Measurements from ENCODE around the gene SUPT6H.

- TF ChIP-seq, protein P1, sequence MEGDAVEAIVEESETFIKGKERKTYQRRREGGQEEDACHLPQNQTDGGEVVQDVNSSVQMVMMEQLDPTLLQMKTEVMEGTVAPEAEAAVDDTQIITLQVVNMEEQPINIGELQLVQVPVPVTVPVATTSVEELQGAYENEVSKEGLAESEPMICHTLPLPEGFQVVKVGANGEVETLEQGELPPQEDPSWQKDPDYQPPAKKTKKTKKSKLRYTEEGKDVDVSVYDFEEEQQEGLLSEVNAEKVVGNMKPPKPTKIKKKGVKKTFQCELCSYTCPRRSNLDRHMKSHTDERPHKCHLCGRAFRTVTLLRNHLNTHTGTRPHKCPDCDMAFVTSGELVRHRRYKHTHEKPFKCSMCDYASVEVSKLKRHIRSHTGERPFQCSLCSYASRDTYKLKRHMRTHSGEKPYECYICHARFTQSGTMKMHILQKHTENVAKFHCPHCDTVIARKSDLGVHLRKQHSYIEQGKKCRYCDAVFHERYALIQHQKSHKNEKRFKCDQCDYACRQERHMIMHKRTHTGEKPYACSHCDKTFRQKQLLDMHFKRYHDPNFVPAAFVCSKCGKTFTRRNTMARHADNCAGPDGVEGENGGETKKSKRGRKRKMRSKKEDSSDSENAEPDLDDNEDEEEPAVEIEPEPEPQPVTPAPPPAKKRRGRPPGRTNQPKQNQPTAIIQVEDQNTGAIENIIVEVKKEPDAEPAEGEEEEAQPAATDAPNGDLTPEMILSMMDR (IDR thresholded peaks at IDR 0.05 in 4 of 5, conservative IDR thresholded peaks at IDR 0.05 in 1 of 5) = no peak
- TF ChIP-seq POLR2A (IDR thresholded peaks at IDR 0.05) = no peak
These were observed 50.2 kb downstream of the SUPT6H start for GRCh38 chr17:28712032-28712704.

All from gastrocnemius medialis (tissue), 4 donors.